HEK293T (cell line): ENCODE data around the gene NCF1.
"Not testable (repeated sequence)": the region's sequence is repeated elsewhere in the genome, so short reads cannot be mapped to it uniquely, and the experiment has no call there.

Source experiments
- CTCF ChIA-PET: fragments of 350-600 bp; formaldehyde crosslinking; extraction: SDS; loops from one replicate; lab custom pipeline; 2021; ENCODE audit warnings: antibody characterized with exemption, inconsistent platforms; lab: Yijun Ruan, JAX
- POLR2A ChIA-PET: fragments of 350-600 bp; formaldehyde crosslinking; extraction: SDS; loops from one replicate; lab custom pipeline; 2020; ENCODE audit warnings: antibody characterized with exemption, inconsistent platforms; lab: Yijun Ruan, JAX
- DNase-seq: peaks from one replicate; pipeline ENCODE4 v3.0.0; 2012; ENCODE audit warnings: mixed read lengths; ENCODE audit errors: extremely low spot score

The NCF1 gene

DNA sequence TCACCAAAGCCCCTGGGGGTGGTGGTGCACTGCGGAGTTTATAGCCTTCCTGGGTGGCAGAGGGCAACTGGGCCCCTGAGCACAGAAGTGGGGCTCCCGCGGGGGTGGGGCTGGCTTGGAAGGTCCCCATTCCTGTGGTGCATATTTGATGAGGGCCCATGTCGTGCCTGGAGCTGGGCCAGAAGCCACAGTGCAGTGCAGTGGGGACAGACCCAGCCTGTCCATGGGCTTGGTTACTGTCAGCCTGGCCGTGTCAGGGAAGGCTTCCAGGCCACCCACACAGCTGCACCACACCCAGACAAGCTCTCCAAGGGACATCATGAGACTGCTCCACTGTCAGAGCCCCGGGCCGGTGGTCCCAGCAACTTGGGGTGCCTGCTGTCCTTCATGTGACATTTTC lies 7.3 kb upstream of the NCF1 start:
- POLR2A ChIA-PET, DNase-seq, CTCF ChIA-PET: not testable (repeated sequence)

DNA sequence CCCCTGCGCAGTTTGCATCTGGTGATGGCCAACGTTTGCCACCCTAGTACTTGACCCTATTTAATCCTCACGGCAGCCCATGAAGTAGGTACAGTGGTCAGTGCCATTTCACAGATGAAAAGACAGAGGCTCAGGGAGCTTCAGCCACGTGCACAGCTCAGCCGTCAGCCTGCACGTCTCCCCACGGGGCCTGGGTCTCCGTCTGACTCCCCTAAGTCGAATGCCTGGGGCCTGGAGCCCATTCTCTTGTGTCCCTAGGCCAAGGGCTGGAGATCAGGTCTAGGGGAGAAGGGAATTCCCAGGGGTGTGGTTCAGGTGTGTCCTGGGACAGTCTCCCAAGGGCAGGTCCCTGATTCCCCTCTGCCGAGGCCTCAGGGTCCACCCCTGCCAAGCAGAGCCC lies 6.8 kb upstream of the NCF1 start:
- DNase-seq, POLR2A ChIA-PET, CTCF ChIA-PET: not testable (repeated sequence)

DNA sequence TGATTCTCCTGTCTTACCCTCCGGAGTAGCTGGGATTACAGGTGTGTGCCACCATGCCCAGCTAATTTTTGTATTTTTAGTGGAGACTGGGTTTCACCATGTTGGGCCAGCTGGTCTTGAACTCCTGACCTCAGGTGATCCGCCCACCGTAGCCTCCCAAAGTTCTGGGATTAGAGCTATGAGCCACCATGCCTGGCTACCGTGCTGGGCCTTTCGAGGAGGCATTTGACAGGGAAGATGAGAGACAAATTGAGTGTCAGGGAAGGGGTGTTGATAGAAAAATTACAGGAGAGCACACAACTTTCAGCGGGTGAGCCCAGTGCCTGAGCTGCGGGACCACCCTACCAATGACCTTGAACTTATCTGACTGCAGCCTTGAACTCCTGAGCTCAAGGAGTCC lies 3.7 kb upstream of the NCF1 start:
- DNase-seq, CTCF ChIA-PET, POLR2A ChIA-PET: not testable (repeated sequence)

- DNase-seq, CTCF ChIA-PET, POLR2A ChIA-PET: not testable (repeated sequence)
Measured at GRCh38 chr7:74772093-74772492, 1.7 kb upstream of the NCF1 start.

DNA sequence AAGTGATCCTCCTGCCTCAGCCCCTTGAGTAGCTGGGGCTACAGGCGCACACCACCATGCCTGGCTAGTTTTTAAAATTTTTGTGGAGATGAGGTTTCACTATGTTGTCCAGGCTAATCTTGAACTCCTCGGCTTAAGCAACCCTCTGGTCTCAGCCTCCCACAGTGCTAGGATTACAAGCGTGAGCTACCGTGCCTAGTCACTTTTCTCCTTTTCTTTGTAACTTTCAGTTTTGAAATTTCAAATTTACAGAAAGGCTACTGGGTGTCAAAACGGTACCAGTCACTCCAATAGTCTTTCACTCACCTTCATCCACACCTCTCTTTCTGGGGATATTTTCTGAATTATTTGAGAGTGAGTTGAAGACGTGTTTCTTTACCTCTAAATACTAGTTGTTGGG lies 1.3 kb downstream of the NCF1 start:
- POLR2A ChIA-PET, CTCF ChIA-PET, DNase-seq: not testable (repeated sequence)

DNA sequence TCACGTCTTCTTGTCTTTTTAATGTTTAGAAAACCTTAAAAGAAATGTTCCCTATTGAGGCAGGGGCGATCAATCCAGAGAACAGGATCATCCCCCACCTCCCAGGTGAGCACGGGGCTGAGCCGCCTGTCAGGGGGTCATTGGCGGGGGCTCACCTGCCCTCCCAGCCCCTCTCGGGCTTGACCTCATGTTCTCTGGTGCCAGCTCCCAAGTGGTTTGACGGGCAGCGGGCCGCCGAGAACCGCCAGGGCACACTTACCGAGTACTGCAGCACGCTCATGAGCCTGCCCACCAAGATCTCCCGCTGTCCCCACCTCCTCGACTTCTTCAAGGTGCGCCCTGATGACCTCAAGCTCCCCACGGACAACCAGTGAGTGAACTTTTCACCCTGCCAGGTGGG lies 5.2 kb downstream of the NCF1 start:
- CTCF ChIA-PET, POLR2A ChIA-PET: not testable (repeated sequence)

GRCh38 chr7:74781746-74782145 lies 7.9 kb downstream of the NCF1 start:
- POLR2A ChIA-PET, CTCF ChIA-PET, DNase-seq: not testable (repeated sequence)

More for the DNA sequence above, 5.2 kb downstream of the NCF1 start:
- not testable (repeated sequence) for DNase-seq

GRCh38 chr7:74783595-74783994 lies 9.8 kb downstream of the NCF1 start:
- POLR2A ChIA-PET, DNase-seq, CTCF ChIA-PET: not testable (repeated sequence)

- POLR2A ChIA-PET, DNase-seq, CTCF ChIA-PET: not testable (repeated sequence)
Measured at GRCh38 chr7:74788369-74789150, 14.7 kb downstream of the NCF1 start.

- CTCF ChIA-PET, POLR2A ChIA-PET, DNase-seq: not testable (repeated sequence)
Measured at GRCh38 chr7:74789200-74789736, 15.5 kb downstream of the NCF1 start.

DNA sequence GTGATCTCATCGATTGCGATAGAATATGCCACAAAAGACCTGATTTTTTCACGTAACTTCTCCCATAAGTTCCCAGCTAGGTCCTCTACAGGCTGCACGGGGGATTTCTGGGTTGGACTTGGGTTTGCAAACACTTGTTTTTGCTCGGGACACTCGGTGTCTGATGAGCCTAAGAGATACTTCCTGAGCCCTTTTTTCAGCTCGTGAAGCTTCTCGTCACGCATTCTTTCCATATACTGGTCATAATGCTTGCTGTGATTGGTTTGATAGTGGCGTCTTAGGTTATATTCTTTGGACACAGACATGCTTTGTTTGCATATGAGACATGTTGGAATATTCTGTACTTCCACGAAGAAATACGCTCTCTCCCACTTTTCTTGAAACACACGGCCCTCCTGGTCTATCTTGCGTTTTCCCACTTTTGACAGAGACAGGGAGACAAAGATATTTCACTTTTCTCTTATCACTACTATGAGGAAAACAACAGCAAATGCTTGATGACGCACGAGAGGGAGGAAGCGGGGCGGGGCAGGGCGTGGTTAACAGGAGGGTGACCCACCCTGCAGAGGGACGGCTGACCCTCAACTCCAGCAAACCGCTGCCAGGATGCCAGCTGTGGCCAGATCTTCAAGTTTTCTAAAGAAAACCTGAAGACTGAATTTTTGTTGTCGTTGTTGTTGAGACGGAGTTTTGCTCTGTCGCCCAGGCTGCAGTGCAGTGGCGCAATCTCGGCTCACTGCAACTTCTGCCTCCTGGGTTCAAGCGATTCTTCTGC lies 24.2 kb downstream of the NCF1 start:
- DNase-seq, POLR2A ChIA-PET: not testable (repeated sequence)

DNA sequence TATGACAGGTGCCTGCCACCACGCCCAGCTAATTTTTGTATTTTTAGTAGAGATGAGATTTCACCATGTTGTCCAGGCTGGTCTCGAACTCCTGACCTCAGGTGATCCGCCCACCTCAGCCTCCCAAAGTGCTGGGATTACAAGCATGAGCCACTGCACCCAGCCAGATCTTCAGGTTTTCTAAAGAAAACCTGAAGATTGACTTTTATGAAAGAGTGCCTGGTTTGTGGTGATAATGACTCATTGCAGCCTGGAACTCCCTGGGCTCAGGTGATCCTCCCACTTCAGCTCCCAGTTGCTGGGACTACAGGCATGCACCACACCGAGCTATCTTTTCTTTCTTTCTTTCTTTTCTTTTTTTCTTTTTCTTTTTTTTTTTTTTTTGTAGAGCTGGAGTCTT lies 24.8 kb downstream of the NCF1 start:
- CTCF ChIA-PET, POLR2A ChIA-PET: not testable (repeated sequence)

More for the DNA sequence above, 24.2 kb downstream of the NCF1 start:
- CTCF ChIA-PET: not testable (repeated sequence)

DNA sequence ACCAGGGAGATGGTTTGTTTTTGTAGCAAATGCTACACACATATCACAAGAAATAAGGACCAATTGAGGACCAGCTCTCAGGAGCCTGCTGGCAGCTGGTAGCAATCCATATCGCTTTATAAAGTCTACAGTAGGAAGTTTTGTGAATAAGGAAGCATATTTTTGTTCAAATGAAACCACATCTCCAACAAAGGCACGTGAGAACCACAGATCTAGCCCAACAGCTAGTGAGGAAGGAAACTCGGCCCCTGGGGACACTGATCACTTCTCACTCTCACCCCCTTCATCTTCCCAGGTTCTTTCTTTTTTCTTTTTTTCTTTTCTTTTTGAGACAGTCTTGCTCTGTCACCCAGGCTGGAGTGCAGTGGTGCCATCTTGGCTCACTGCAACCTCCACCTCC lies 42.1 kb downstream of the NCF1 start:
- POLR2A ChIA-PET: not testable (repeated sequence)

More for the DNA sequence above, 24.8 kb downstream of the NCF1 start:
- not testable (repeated sequence) for DNase-seq

GRCh38 chr7:74820146-74820805 lies 46.5 kb downstream of the NCF1 start:
- CTCF ChIA-PET: not testable (repeated sequence)

More for the DNA sequence above, 42.1 kb downstream of the NCF1 start:
- DNase-seq, CTCF ChIA-PET: not testable (repeated sequence)

GRCh38 chr7:74821259-74821658 lies 47.4 kb downstream of the NCF1 start:
- CTCF ChIA-PET, DNase-seq, POLR2A ChIA-PET: not testable (repeated sequence)

More at GRCh38 chr7:74820146-74820805, 46.5 kb downstream of the NCF1 start:
- POLR2A ChIA-PET, DNase-seq: not testable (repeated sequence)

GRCh38 chr7:74829959-74830358 lies 56.1 kb downstream of the NCF1 start:
- DNase-seq, POLR2A ChIA-PET, CTCF ChIA-PET: not testable (repeated sequence)

- DNase-seq, POLR2A ChIA-PET, CTCF ChIA-PET: not testable (repeated sequence)
Measured at GRCh38 chr7:74830411-74830810, 56.6 kb downstream of the NCF1 start.
